HG03378 (cell line): ENCODE measurements around the gene TES.
"Not testable (repeated sequence)": the region's sequence is repeated elsewhere in the genome, so short reads cannot be mapped to it uniquely, and the experiment has no call there.

Experiments used
- ATAC-seq: cut with Tn5 transposase; IDR thresholded peaks from one replicate; pipeline ENCODE4 v1.9.1; 2021; ENCODE audit warnings: mild to moderate bottlenecking, moderate library complexity; ENCODE audit not compliant: unreplicated experiment

TES gene

GRCh38 chr7:116241291-116241690 is 31.0 kb downstream of the TES start:
- no peak for ATAC-seq

- no peak for ATAC-seq
These were observed 31.8 kb downstream of the TES start for GRCh38 chr7:116242178-116242577.

GRCh38 chr7:116242759-116243158 is 32.4 kb downstream of the TES start:
- no peak for ATAC-seq

GRCh38 chr7:116244803-116245202 is 34.5 kb downstream of the TES start:
- ATAC-seq: not testable (repeated sequence)

- no peak for ATAC-seq
These were observed 36.0 kb downstream of the TES start for GRCh38 chr7:116246357-116246756.

GRCh38 chr7:116249969-116250553 is 39.7 kb downstream of the TES start:
- peak; percentile 63 for ATAC-seq

GRCh38 chr7:116251675-116252074 is 41.3 kb downstream of the TES start:
- no peak for ATAC-seq

- ATAC-seq: no peak
These were observed 41.9 kb downstream of the TES start for GRCh38 chr7:116252249-116252648.

GRCh38 chr7:116257156-116257555 is 46.8 kb downstream of the TES start:
- no peak for ATAC-seq

GRCh38 chr7:116258734-116259133 is 48.4 kb downstream of the TES start:
- peak; percentile 59 for ATAC-seq

GRCh38 chr7:116259156-116259870 is 49.0 kb downstream of the TES start:
- no peak for ATAC-seq

- ATAC-seq: no peak
These were observed 49.6 kb downstream of the TES start for GRCh38 chr7:116259871-116260440.

- ATAC-seq: no peak
These were observed 51.6 kb downstream of the TES start for GRCh38 chr7:116261904-116262303.

GRCh38 chr7:116265881-116266280 is 55.5 kb downstream of the TES start:
- ATAC-seq: no peak

- ATAC-seq: no peak
These were observed 59.1 kb downstream of the TES start for GRCh38 chr7:116269466-116269865.

- no peak for ATAC-seq
These were observed 61.0 kb downstream of the TES start for GRCh38 chr7:116271161-116271913.

GRCh38 chr7:116271963-116272886 is 61.9 kb downstream of the TES start:
- no peak for ATAC-seq

GRCh38 chr7:116273283-116273917 is 63.1 kb downstream of the TES start:
- ATAC-seq: no peak

GRCh38 chr7:116273918-116274301 is 63.6 kb downstream of the TES start:
- ATAC-seq: no peak

GRCh38 chr7:116277070-116277469 is 66.7 kb downstream of the TES start:
- no peak for ATAC-seq
